Measurements from ENCODE around the gene CORO2A. TPM values are rescaled to one million over a fixed set of nuclear protein-coding genes. Genes with fewer than 3 reads are reported as not detected.
A peak's percentile ranks its signal among the peaks of the same experiment; 100 is the strongest.
"Not testable (repeated sequence)": the region's sequence is repeated elsewhere in the genome, so short reads cannot be mapped to it uniquely, and the experiment has no call there.

CORO2A gene
- total RNA-seq, 1 experiment from 2014 or later: 1.7 TPM

- no peaks in the 10 kb centered on the region for H3K9me3 ChIP-seq (ENCODE audit: low read length)
- DNase-seq: no peak
- no peaks in the 10 kb centered on the region for H3K79me2 ChIP-seq (ENCODE audit: low read length)
- H3K4me3 ChIP-seq (ENCODE audit: low read length): no peak overlapping the region
- H3K27ac ChIP-seq (ENCODE audit: low read length): no peak overlapping the region
- no peaks in the 10 kb centered on the region for H4K20me1 ChIP-seq (ENCODE audit: insufficient read depth, low read depth, low read length)
- H3K27me3 ChIP-seq (ENCODE audit: low read length): no peaks in the 10 kb centered on the region
- no peak overlapping the region for H2AFZ ChIP-seq (ENCODE audit: low read length)
- no peaks in the 10 kb centered on the region for H3K9me2 ChIP-seq (replicated peaks; ENCODE audit: insufficient read depth, low read length)
- no peaks in the 10 kb centered on the region for H3K36me3 ChIP-seq (ENCODE audit: insufficient read depth, low read length)
- peaks cover 8% of the 10 kb centered on the region for H3K4me1 ChIP-seq (ENCODE audit: low read length)
- no peak overlapping the region for H3K4me2 ChIP-seq (ENCODE audit: low read depth, low read length, poor library complexity, severe bottlenecking)
- no peak overlapping the region for H3K9ac ChIP-seq (ENCODE audit: low read length)
These were observed 15.8 kb downstream of the CORO2A start for GRCh38 chr9:98176391-98177259.

- Histone ChIP-seq H3K4me2 (ENCODE audit: low read depth, low read length, poor library complexity, severe bottlenecking) (no peak overlapping the region), H3K9ac (ENCODE audit: low read length) (no peak overlapping the region), H4K20me1 (ENCODE audit: insufficient read depth, low read depth, low read length) (no peaks in the 10 kb centered on the region), H2AFZ (ENCODE audit: low read length) (no peak overlapping the region), H3K4me1 (ENCODE audit: low read length) (peaks cover 8% of the 10 kb centered on the region), H3K9me3 (ENCODE audit: low read length) (no peaks in the 10 kb centered on the region), H3K9me2 (replicated peaks; ENCODE audit: insufficient read depth, low read length) (no peaks in the 10 kb centered on the region), H3K4me3 (ENCODE audit: low read length) (no peak overlapping the region), H3K27ac (ENCODE audit: low read length) (no peak overlapping the region), H3K27me3 (ENCODE audit: low read length) (no peaks in the 10 kb centered on the region), H3K36me3 (ENCODE audit: insufficient read depth, low read length) (no peaks in the 10 kb centered on the region), H3K79me2 (ENCODE audit: low read length) (no peaks in the 10 kb centered on the region)
- no peak for DNase-seq
These were observed 16.7 kb downstream of the CORO2A start for GRCh38 chr9:98175762-98176161.

- DNase-seq: no peak
- H3K9me2 ChIP-seq (replicated peaks; ENCODE audit: insufficient read depth, low read length): no peaks in the 10 kb centered on the region
- H3K4me3 ChIP-seq (ENCODE audit: low read length): no peak overlapping the region
- no peaks in the 10 kb centered on the region for H3K27me3 ChIP-seq (ENCODE audit: low read length)
- H2AFZ ChIP-seq (ENCODE audit: low read length): no peak overlapping the region
- peaks cover 8% of the 10 kb centered on the region for H3K4me1 ChIP-seq (ENCODE audit: low read length)
- no peaks in the 10 kb centered on the region for H3K36me3 ChIP-seq (ENCODE audit: insufficient read depth, low read length)
- no peaks in the 10 kb centered on the region for H3K79me2 ChIP-seq (ENCODE audit: low read length)
- H3K4me2 ChIP-seq (ENCODE audit: low read depth, low read length, poor library complexity, severe bottlenecking): no peak overlapping the region
- H3K9ac ChIP-seq (ENCODE audit: low read length): no peak overlapping the region
- H4K20me1 ChIP-seq (ENCODE audit: insufficient read depth, low read depth, low read length): no peaks in the 10 kb centered on the region
- H3K27ac ChIP-seq (ENCODE audit: low read length): no peak overlapping the region
- H3K9me3 ChIP-seq (ENCODE audit: low read length): no peaks in the 10 kb centered on the region
These were observed 17.3 kb downstream of the CORO2A start for GRCh38 chr9:98175028-98175569.

- not testable (repeated sequence) for H3K4me3 ChIP-seq (ENCODE audit: low read length); H3K79me2 ChIP-seq (ENCODE audit: low read length); H3K27me3 ChIP-seq (ENCODE audit: low read length); H3K27ac ChIP-seq (ENCODE audit: low read length); H3K4me2 ChIP-seq (ENCODE audit: low read depth, low read length, poor library complexity, severe bottlenecking); H3K9me2 ChIP-seq (replicated peaks; ENCODE audit: insufficient read depth, low read length); H3K9ac ChIP-seq (ENCODE audit: low read length); H4K20me1 ChIP-seq (ENCODE audit: insufficient read depth, low read depth, low read length); H2AFZ ChIP-seq (ENCODE audit: low read length); H3K9me3 ChIP-seq (ENCODE audit: low read length); DNase-seq; H3K36me3 ChIP-seq (ENCODE audit: insufficient read depth, low read length)
- peaks cover 14% of the 10 kb centered on the region for H3K4me1 ChIP-seq (ENCODE audit: low read length)
These were observed 17.9 kb downstream of the CORO2A start for GRCh38 chr9:98174502-98174918.

- Histone ChIP-seq H4K20me1 (ENCODE audit: insufficient read depth, low read depth, low read length) (no peaks in the 10 kb centered on the region), H3K4me1 (ENCODE audit: low read length) (peaks cover 27% of the 10 kb centered on the region), H2AFZ (ENCODE audit: low read length) (no peak overlapping the region), H3K4me2 (ENCODE audit: low read depth, low read length, poor library complexity, severe bottlenecking) (no peak overlapping the region), H3K4me3 (ENCODE audit: low read length) (no peak overlapping the region), H3K9me3 (ENCODE audit: low read length) (no peaks in the 10 kb centered on the region), H3K79me2 (ENCODE audit: low read length) (no peaks in the 10 kb centered on the region), H3K27me3 (ENCODE audit: low read length) (no peaks in the 10 kb centered on the region), H3K36me3 (ENCODE audit: insufficient read depth, low read length) (no peaks in the 10 kb centered on the region), H3K9me2 (replicated peaks; ENCODE audit: insufficient read depth, low read length) (no peaks in the 10 kb centered on the region), H3K27ac (ENCODE audit: low read length) (no peak overlapping the region), H3K9ac (ENCODE audit: low read length) (no peak overlapping the region)
- DNase-seq: no peak
These were observed 19.3 kb downstream of the CORO2A start for GRCh38 chr9:98173181-98173580.

GRCh38 chr9:98172604-98173003 is 19.8 kb downstream of the CORO2A start:
- Histone ChIP-seq H3K27me3 (ENCODE audit: low read length) (no peaks in the 10 kb centered on the region), H3K79me2 (ENCODE audit: low read length) (no peaks in the 10 kb centered on the region), H3K9ac (ENCODE audit: low read length) (no peak overlapping the region), H3K4me3 (ENCODE audit: low read length) (no peak overlapping the region), H3K27ac (ENCODE audit: low read length) (no peak overlapping the region), H3K36me3 (ENCODE audit: insufficient read depth, low read length) (no peaks in the 10 kb centered on the region), H4K20me1 (ENCODE audit: insufficient read depth, low read depth, low read length) (no peaks in the 10 kb centered on the region), H3K9me3 (ENCODE audit: low read length) (no peaks in the 10 kb centered on the region), H3K4me1 (ENCODE audit: low read length) (peaks cover 33% of the 10 kb centered on the region), H3K9me2 (replicated peaks; ENCODE audit: insufficient read depth, low read length) (no peaks in the 10 kb centered on the region), H3K4me2 (ENCODE audit: low read depth, low read length, poor library complexity, severe bottlenecking) (peak overlapping the region; percentile 13), H2AFZ (ENCODE audit: low read length) (no peak overlapping the region)
- DNase-seq: no peak

- Histone ChIP-seq H2AFZ (ENCODE audit: low read length) (no peak overlapping the region), H3K4me2 (ENCODE audit: low read depth, low read length, poor library complexity, severe bottlenecking) (no peak overlapping the region), H3K27ac (ENCODE audit: low read length) (no peak overlapping the region), H3K79me2 (ENCODE audit: low read length) (no peaks in the 10 kb centered on the region), H3K36me3 (ENCODE audit: insufficient read depth, low read length) (no peaks in the 10 kb centered on the region), H3K4me3 (ENCODE audit: low read length) (no peak overlapping the region), H3K27me3 (ENCODE audit: low read length) (no peaks in the 10 kb centered on the region), H3K4me1 (ENCODE audit: low read length) (peaks cover 33% of the 10 kb centered on the region), H4K20me1 (ENCODE audit: insufficient read depth, low read depth, low read length) (no peaks in the 10 kb centered on the region), H3K9me2 (replicated peaks; ENCODE audit: insufficient read depth, low read length) (no peaks in the 10 kb centered on the region), H3K9me3 (ENCODE audit: low read length) (no peaks in the 10 kb centered on the region), H3K9ac (ENCODE audit: low read length) (no peak overlapping the region)
- no peak for DNase-seq
These were observed 21.1 kb downstream of the CORO2A start for GRCh38 chr9:98171176-98171925.

GRCh38 chr9:98168941-98169488 is 23.4 kb downstream of the CORO2A start:
- DNase-seq: peak; percentile 91
- Histone ChIP-seq H3K4me1 (ENCODE audit: low read length) (peaks cover 38% of the 10 kb centered on the region), H3K4me2 (ENCODE audit: low read depth, low read length, poor library complexity, severe bottlenecking) (peak overlapping the region; percentile 85), H4K20me1 (ENCODE audit: insufficient read depth, low read depth, low read length) (no peaks in the 10 kb centered on the region), H3K27ac (ENCODE audit: low read length) (peak overlapping the region; percentile 83), H3K79me2 (ENCODE audit: low read length) (no peaks in the 10 kb centered on the region), H3K36me3 (ENCODE audit: insufficient read depth, low read length) (no peaks in the 10 kb centered on the region), H3K9me2 (replicated peaks; ENCODE audit: insufficient read depth, low read length) (no peaks in the 10 kb centered on the region), H2AFZ (ENCODE audit: low read length) (peak overlapping the region; percentile 89), H3K9ac (ENCODE audit: low read length) (peak overlapping the region; percentile 73), H3K27me3 (ENCODE audit: low read length) (no peaks in the 10 kb centered on the region), H3K4me3 (ENCODE audit: low read length) (peak overlapping the region; percentile 62), H3K9me3 (ENCODE audit: low read length) (no peaks in the 10 kb centered on the region)

Measured in Karpas-422 (cell line).